Testis (tissue), 2 donors: ENCODE results near the gene SLIT3.

Experiments
- CTCF ChIP-seq, 3 experiments: fragments of 450-650 bp in 2 of 3; fragments of 200-600 bp in 1 of 3; sonication (generic) in 1 of 3; IDR thresholded peaks; one replicate each; pipeline ENCODE4 v1.5.1; 2016 to 2019; ENCODE audit warnings: antibody characterized with exemption in 3 of 3, mild to moderate bottlenecking in 2 of 3, moderate library complexity in 1 of 3
- POLR2A ChIP-seq: fragments of 450-650 bp; IDR thresholded peaks from one replicate; pipeline ENCODE4 v1.6.1; 2017; ENCODE audit warnings: antibody characterized with exemption, mild to moderate bottlenecking, moderate library complexity

GRCh38 chr5:168613396-168613795, 687.5 kb downstream of the SLIT3 start:
- no peak for TF ChIP-seq CTCF (IDR thresholded peaks at IDR 0.05)
- TF ChIP-seq POLR2A, result no peak
